Left renal cortex interstitium (tissue), 4 donors: ENCODE measurements around the gene TMEM223. TPM values are rescaled to one million over a fixed set of nuclear protein-coding genes. Genes with fewer than 3 reads are reported as not detected.
"Not testable (repeated sequence)": the region's sequence is repeated elsewhere in the genome, so short reads cannot be mapped to it uniquely, and the experiment has no call there.

Source experiments
- DNase-seq, 4 donors: peaks; one replicate each; pipeline ENCODE4 v3.0.0-alpha.2; 2013; ENCODE audit warnings: low read depth in 4 of 4, low spot score in 2 of 4, missing footprints in 1 of 4
- polyA plus RNA-seq, 4 donors: library from polyadenylated mRNA; unstranded; fragments of 120-200 nt; gene quantifications; one replicate each; pipeline ENCODE4 v1.2.1, GENCODE V29; 2013; ENCODE audit not compliant: insufficient read length in 4 of 4

TMEM223 gene, protein sequence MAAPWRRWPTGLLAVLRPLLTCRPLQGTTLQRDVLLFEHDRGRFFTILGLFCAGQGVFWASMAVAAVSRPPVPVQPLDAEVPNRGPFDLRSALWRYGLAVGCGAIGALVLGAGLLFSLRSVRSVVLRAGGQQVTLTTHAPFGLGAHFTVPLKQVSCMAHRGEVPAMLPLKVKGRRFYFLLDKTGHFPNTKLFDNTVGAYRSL
- polyA plus RNA-seq = 10 to 100 TPM; 25.2 to 36.2 (median 29.6) TPM

DNA sequence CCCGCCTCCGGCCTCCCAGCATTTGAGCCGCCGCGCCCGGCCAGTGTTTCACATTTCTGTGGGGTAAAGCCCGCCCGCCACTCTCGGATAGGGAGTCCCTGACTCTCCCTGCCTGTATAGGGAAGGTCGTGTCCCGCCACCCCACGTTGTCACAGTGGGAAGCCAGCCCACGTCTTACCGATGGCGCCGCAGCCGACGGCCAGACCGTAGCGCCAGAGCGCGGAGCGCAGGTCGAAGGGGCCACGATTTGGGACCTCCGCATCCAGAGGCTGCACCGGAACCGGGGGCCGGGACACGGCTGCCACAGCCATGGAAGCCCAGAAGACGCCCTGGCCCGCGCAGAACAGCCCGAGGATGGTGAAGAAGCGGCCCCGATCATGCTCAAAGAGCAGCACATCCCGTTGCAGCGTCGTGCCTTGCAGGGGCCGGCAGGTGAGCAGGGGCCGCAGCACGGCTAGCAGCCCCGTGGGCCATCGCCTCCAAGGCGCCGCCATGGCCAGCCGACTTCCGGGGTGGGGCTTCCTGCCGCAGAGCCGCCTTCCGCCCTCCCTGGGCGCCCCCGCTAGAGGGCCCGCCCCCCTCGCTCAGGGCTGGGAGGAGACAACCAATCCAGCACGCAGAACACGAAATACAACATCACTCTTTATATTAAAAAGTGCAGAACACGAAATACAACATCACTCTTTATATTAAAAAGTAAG lies at the start of gene TMEM223:
TSS of gene TMEM223 (minus strand) at position 506 of the 701 bp plus-strand sequence. CDS start at position 494, 12 bp downstream.
- DNase-seq = peak in 3 of 4 donors; percentile 64 to 77 (median 65)

DNA sequence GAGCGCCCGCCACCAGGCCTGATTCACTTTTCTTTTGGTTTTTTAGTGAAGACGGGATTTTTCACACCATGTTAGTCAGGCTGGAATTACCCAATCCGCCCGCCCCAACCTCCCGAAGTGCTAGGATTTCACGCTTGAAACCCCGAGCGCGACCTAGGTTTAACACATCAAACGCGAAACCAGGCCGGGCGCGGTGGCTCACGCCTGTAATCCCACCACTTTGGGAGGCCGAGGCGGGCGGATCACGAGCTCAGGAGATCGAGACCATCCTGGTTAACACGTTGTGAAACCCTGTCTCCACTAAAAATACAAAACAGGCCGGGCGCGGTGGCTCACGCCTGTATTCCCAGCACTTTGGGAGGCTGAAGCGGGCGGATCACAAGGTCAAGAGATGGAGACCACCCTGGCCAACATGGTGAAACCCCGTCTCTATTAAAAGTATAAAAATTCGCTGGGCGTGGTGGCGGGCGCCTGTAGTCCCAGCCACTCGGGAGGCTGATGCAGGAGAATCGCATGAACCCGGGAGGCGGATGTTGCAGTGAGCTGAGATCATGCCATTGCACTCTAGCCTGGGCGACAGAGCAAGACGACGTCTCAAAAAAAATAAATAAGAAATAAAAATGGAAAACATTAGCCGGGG lies 49.0 kb upstream of the TMEM223 start:
- peak in 1 of 4 donors; percentile 49 for DNase-seq

DNA sequence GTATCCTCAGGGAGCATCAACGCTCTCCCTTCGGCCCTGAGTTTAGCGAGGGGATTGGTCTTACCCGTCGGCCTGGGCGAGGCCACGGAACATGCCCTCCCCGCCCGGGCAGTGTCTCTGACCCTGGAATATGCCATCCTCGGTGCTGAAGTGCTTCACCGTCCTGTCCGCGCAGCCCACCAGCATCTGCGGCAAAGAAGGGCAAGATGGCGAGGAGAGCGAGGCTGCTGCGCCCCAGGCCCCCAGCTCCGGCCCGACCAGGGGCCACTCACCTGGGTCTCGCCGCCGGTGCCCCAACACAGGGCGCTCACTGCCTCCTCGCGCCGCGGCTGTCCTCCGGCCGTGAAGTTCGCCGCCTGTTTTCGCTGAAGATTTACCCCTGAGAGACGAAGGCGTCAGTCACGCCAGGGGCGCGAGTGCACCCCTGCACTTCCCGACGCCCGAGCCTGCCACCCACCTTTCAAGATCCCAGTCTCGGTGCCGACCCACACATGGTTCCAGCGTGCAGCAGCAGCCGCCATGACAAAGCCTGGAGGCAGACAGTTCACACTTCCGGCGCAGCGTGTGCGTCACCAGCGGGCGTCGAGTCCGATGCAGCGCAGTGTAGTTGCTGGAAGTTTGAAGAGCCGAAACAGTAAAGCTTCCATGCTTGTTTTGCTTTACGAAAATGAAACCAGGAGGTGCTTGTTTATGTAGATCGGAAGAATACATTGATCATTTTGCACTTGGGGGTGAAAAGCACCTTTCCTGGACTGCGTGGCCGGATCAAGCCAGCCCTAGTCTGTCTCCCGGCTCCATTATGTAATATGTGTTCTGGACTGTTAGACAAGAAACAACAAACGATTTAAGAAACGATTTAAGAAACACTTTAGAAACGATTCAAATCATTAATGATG lies 47.5 kb upstream of the TMEM223 start, which contains the start of gene WDR74:
TSS of gene WDR74 (minus strand) at position 541 of the 896 bp plus-strand sequence. CDS start at position 521, 20 bp downstream.
- DNase-seq = peak; percentile 82 to 95 (median 88)

DNA sequence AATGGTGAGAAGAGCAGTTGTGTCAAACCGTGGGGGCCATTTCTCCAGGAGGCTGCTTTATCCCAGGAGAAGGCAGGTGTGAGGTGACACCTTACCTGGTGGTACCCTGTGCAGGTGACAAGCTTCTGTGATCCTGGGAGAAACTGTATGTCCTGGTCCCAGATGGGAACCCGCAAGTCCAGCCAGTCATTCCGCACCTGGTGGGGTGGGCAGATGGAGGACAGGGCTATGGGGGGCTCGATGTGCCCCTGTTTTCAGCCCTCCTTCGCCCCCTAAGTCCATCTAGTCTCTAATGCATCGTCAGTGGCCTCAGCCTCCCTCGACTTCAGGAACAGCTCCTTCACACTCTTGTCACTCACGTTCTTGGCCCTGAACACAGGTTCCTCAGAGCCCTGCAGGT lies 43.5 kb upstream of the TMEM223 start:
- DNase-seq = no peak

DNA sequence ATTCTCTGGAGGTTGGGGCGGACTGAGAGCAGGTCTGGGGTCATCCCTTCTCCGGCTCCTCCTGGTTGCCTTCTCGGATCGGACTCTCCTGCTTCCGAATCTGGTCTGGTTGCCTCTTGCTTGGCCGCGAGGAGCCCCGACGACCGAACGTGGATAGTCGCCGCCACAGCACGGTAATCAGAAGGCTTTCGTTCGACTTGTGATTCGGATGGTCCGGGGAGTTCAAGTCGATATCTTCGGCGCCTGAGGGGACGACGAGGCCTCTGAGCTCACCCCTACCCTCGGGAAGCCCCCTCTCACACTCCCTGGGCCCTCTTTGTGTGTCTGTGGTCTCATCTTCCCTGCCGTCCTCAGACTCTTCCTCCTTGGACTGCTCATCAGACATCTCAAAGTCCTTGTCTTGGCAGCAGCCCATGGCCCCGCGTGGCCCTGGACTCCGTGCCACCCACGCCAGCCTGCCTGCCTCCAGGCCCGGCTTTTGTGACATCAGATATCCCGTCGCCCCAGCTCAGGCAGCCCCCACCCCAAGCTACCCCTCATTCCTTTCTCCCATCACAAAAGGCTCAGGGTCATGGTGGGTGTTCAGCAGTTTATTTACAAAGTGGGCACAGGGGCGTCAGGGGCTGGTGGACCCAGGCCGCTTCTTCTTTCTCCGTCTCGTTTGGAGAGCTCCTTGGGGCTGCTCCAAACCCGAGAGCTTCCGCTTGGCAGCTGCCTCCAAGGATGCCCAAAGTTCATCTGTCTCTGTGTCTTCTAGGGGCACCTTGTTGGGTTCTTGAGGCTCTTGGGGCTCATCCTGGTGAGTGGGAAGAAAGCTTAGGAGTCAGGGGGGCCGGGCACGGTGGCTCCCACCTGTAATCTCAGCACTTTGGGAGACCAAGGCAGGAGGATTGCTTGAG lies 40.8 kb upstream of the TMEM223 start, which contains the start of gene TEX54:
TSS of gene TEX54 (minus strand) at position 506 of the 899 bp plus-strand sequence.
- no peak for DNase-seq

DNA sequence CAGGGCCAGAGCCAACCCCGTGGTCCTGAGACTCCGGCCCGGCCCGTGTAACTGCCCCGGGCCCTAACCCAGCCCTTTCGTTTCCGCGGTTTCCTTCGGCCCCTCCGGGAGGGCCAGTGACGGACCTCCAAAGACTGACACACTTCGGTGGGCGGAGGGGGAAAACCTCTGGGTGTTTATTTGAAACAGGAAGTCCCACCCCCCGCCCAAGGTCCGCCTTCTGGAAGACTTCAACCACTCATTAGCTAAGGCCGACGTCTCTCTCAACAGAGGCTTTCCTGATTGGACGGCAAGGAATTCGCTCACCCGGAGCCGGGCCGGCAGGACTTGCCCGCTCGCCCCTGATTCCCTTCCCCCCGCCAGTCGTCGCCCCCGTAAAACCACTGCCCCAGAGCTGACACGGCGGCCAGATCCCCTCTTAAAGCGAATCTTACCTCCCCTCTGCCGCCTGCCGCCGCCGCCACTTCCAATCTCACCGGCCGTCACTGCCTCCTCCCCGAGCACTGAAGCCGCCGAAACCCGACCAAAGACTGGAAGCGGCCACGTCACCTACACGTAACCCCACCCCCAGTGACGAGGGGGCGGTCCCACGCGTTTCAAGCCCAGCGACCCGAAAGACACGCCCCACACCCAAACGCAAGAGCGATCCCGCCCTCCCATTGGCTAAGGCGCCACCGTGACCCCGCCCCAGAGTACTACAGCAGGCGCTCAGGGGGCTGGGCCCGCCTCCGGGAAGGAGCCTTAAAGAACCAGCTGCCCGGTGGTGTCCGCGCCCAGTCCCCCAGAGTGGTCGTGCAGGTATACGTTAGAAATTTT lies 39.9 kb upstream of the TMEM223 start, which contains the start of gene STX5:
TSS of gene STX5 (minus strand) at position 532 of the 816 bp plus-strand sequence. CDS start 808 bp downstream, outside the sequence.
- peak; percentile 96 to 98 (median 98) for DNase-seq

DNA sequence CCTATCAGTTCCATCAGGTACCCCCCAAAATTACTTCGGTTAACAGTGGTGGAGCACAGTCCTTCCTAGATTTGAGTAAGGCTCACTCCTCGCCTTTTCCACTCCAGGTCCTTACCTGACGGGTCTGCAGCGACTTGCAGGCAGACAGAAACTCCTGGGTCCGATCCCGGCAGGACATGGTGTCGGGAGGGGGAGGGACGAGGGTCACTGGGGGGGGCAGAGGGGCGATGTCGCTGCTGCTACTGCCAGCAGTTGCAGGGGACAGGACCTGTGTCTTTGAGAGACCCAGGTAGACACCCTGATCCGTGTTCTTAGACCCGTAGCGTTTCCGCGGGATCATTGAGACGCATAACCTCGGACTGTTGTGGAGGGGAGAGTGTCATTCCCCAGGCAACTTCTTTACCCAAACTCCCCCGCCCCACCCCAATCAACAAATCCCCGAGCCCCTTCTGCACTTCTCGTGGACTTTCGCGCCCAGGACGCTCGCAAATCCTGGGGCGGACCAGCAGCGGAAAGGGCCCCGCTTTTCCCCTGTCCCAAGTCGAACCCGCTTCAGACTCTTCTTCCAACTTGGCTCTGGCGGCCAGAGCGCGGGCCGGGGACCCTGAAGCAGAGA lies 39.2 kb upstream of the TMEM223 start:
- peak in 1 of 4 donors; percentile 60 for DNase-seq

DNA sequence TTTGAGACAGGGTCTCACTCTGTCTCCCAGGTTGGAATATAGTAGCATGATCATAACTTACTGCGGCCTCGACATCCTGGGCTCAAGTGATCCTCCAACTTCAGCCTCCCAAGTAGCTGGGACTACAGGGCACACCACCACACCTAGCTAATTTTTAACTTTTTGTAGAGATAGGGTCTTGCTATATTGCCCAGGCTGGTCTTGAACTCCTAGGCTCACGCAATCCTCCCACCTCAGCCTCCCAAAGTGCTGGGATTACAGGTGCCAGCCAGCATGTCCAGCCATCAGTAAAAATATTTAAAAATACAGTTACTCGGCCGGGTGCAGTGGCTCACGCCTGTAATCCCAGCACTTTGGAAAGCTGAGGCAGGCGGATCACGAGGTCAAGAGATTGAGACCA lies 36.3 kb upstream of the TMEM223 start:
- DNase-seq = not testable (repeated sequence)

DNA sequence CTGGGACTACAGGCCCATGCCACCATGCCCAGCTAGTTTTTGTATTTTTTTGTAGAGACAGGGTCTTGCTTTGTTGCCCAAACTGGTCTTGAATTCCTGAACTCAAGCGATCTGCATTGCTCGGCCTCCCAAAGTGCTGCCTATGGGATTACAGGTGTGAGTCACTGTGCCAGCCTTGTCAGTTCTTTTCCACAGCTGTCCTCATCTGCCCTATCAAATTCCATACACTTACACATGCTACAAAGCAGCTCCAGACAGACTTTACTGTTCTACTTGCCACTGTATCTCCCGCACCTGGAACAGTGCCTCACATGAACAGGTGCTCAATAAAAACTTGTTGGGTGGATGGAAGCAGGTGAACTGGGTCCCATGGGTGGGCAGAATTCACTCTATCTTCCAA lies 31.9 kb upstream of the TMEM223 start:
- DNase-seq = no peak

DNA sequence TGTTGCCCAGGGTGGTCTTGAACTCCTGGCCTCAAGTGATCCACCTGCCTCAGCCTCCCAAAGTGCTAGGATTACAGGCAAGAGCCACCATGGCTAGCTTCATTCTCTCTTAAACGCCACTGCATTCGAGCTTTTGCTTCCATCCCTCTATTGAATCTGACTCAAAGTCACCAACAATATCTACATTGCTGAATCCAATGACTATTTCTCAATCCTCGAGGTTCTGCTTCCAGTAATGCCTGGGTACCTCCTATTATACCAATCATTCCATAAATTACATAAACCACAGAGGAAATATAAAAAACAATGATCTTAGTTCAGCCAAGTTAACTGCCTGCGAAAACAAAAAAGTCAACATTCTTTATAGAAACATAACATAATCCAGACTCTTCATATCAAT lies 25.3 kb upstream of the TMEM223 start:
- DNase-seq = no peak

DNA sequence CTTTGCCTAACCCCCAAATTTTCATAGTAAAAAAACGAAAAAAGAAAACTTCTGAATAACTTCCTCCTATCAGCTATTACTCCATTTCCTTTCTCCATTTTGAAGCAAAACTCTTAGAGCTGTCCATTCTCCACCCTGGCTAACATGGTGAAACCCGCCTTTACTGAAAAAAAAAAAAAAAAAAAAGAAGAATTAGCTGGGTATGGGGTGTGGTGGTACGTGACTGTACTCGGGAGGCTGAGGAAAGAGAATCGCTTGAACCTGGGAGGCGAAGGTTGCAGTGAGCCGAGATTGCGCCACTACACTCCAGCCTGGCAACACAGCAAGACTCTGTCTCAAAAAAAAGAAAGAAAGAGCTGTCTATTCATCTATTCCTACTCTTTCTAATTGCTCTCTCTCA lies 24.8 kb upstream of the TMEM223 start:
- no peak for DNase-seq

DNA sequence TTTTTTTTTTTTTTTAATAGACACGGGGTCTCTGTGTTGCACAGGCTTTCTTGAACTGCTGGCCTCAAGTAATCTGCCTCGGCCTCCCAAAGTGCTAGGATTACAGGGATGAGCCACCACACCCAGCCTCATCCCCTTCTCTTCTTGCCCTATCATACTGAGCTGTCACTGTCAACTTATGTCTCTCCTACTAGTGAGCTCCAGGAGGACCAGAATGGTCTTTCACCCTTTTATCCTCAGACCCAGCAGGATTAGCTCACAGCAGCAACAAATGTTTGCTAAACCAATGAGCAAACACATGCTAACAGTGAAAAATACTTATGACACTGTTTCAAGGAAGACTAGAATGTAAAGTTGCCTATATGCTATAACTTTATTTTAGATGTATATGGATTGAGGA lies 19.9 kb upstream of the TMEM223 start:
- DNase-seq = no peak

DNA sequence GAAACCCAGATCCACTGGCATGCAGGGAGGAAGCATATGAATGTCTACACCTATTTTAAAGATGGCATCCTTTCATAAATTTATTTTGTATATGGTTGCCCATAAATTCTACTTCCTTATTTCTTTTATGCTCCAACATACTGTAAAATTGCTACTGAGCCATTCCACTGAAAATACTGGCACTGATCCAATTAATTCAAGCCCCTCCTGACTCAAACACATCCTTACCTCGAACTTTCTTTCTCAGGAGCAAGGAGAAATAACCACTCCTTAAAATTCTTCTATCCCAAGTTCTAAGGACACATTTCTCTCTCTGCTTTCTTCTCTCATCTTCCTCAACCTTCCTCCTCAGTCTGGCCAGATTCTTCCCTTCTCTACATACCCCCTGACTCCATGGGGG lies 18.9 kb upstream of the TMEM223 start:
- DNase-seq = no peak

DNA sequence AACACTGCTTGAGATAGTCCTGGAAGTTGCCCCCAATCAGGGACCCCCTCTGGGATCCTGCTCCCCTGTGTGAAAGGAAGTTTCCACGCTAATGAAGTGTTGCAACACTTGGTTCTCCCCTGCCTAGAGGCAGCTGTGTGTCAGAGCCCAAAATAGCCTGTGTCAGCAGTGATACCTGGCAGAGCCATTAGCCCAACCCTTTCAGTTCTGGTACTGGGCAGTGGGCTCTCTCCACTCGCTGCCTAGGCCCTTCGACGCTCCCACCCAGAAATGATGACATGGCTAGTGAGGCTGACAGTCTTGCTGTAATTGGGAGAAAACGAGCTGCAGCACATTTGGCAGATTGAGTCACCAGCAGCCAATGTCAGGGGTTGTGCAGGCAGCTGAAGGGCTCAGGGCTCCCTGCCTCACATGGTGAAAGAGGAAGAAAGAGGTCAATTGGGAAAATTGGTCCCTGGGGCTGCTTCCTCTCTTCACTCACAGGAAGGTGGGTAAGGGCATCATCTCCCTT lies 14.9 kb upstream of the TMEM223 start:
- DNase-seq = no peak

DNA sequence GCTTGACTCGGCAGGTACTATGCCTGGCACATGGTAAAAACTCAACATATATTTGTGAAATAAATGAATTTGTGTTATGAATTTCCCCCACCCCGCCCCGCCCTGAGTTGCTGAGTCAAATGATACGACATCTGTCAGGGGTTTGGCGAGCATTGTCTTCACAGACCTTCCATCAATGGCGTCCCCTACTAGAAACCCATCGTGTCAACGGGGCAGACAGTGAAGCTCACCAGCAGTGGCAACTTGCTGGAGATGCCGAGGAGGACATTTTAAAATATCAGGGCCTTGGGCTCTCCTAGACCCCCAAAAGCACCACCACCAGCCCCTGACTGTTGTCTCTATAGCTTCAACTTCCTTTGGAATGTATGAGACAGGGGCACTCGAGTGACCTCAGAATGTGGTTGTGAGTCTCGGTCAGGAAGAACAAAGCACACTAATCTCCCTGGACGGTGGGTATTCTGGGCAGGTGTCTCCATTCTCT lies 14.2 kb upstream of the TMEM223 start:
- DNase-seq = no peak

DNA sequence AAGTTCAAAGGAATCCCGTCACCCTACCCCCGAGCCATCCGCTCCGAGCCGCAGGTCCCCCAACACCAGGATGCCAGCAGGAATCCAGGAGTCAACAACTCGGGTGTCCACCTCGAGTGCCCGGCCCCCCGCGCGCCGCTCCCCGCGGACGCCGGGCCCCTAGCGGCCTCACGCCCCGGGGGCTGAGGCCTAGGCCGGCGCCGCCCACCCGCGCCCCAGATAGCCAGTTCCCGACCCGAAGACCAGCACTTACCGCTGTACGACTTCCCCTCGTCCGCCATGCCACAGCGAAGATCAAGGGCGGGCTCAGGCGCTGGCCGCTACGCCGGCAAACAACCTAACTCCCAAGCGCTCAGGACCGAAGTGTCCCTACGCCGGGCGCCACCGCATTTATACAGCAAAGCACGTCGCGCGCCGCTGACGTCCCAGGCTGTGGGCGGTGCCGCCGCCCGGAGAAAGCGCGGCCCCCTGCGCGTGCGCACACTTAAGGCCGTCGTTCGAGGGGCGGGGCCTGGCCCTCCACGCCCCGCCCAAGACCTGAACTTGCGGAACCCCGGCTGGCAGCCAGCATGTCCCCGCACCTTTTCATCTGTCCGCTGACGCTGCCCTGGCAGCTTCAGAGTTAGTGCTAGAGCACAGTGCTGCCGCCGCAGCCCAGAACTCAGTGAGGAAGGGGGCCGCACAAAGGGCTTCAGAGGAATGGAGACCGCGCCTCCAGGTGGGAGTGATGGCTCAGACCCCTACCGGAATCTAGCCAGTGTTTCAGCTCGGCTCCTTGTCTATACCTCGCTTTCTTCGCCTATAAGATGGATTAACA lies 13.5 kb upstream of the TMEM223 start, which contains the start of gene NXF1:
TSS of gene NXF1 (minus strand) at position 365 of the 817 bp plus-strand sequence. CDS start at position 281, 84 bp downstream.
- DNase-seq = peak; percentile 88 to 94 (median 91)
